NCI-H748 treated with DMSO at 0.1 percent for 48 hours (cell line): ENCODE results near the gene TMEM212.

Experiments used
- DNase-seq: peaks from one replicate; lab custom pipeline; 2025; lab: John Stamatoyannopoulos, UW

Gene TMEM212

GRCh38 chr3:171860830-171861535 lies 17.8 kb downstream of the TMEM212 start:
- DNase-seq = no peak

GRCh38 chr3:171862392-171862791 lies 19.2 kb downstream of the TMEM212 start:
- DNase-seq = no peak

DNA sequence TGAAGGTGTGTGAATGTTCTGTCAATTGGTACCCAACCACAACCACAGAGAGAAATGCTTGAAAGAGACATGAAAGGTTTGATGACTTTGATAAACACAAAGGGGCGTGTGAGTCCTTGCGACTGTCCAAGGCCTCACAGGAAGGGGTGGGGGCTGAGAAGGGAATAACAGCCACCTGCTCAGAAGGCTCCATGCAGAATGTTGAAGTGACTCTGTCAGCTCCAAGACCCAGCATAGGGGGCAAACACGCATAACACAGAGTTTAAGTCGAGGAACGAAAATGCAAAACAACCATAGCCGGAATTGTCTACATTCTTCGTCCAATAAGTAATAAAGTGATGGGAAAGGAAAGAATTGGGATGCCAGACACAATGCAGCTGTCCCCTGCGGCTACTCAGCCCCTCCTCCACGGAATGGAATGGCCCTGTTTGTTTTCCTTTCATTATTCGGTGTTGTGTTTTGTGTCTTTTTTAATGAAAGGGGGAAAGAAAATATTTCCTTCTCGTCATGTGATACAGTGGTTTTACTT lies 19.9 kb downstream of the TMEM212 start:
- no peak for DNase-seq

- no peak for DNase-seq
Measured at GRCh38 chr3:171863920-171864319, 20.8 kb downstream of the TMEM212 start.

DNA sequence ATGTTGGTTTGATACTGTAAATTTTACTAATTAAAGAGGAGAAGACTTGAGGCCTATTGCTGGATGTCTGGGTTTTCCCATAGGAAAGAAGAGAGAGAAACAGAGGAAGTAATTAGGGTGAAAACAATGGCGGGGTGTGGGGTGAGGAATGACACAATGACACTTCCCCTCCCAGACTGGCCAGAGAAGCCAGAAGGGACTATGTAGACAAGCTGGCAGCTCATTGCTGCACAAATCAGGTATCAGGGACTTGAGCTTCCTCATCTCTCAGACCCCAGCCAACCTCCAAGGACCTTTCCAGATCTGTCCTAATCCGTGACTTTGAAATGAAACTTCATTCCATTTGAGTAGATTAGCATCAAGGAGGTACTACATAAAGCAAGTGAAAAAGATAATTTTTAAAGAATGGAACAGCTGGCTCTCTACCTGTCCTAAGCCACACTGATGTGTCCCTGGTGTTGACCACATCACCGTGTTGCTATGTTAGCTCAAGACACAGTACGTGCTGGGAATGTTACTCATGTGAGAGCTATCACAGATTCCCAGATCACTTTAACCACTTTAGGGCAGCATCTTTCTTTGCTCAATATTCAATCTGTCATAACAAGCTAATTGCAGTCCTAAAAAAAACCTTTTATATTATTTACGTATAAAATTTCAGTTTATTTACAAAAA lies 22.2 kb downstream of the TMEM212 start:
- DNase-seq = no peak

GRCh38 chr3:171867981-171868380 lies 24.8 kb downstream of the TMEM212 start:
- no peak for DNase-seq

DNA sequence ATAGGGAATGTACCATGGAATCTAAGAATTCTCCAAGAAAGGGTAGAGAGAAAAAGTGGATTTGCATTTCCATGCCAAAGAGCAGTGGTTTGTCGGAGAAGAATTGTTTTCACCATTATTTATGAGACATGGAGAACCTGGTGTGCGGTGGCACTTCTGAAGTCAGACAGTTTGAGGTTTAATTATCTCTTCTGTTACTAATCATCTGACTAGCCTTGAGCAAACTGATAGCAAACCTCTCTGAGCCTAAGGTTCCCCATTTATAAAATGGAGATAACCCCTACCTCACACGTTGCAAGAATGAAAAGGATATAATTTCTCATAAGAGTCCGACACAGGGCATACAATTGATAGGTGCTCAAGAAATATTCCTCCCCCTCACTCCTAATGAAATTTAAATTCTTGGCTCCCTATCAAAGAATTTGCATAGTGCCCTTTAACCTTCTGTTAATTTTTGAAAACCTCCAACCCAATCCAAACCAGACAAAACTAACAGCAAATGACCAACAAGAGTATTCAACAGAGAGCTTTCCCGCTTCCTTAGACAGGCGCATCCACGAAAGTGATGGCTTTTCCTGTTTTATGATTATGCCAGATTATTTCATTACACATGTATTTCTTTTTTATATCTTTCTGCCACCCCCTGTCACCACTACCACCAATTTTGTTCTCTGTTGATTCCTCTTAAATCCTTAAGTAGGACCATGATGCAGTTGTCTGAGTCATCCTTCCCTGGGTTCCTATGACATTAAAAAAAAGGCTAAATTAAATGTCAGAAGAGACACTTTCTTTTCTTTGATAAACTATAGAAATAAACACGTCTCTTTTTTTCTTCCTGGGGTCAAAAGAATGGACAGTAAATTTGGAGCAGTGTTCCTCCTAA lies 28.5 kb downstream of the TMEM212 start:
- no peak for DNase-seq

DNA sequence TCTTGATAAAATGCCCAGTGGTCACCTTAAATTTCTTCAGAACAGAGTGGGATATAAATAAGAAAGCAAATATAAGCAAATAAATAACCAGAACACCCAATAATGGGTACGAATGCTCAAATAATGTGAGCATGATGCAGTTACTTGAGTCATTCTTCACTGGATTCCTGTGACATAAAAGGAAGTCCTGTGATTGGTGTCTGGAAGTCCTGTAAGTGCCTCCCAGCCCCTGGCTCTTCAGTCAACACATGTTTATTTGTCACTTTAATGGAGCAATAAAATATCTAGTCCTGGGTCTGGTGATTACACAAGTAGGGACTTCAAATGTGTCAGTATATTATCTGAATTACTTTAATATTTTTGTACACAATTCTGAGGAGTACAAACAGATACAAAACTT lies 30.4 kb downstream of the TMEM212 start:
- no peak for DNase-seq

GRCh38 chr3:171874251-171874681 lies 31.1 kb downstream of the TMEM212 start:
- DNase-seq = no peak

DNA sequence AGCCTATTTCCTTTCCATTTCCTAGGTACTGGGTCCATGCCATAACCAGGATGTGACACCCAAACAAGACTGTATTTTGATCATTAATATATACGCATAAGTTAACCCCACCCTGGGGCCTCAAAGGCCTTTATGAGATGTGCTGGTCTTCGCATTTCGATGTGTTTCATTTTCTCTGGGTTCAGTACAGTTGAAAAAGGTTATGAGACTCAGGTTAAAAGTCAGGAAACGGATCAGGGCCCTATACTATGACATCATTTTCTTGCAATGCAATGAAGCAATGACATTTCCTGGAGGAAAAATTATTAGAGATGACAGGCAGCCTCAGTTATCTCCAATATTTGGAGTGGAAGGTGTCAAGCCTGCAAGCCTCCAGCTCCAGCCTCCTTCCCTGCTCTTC lies 31.7 kb downstream of the TMEM212 start:
- no peak for DNase-seq

DNA sequence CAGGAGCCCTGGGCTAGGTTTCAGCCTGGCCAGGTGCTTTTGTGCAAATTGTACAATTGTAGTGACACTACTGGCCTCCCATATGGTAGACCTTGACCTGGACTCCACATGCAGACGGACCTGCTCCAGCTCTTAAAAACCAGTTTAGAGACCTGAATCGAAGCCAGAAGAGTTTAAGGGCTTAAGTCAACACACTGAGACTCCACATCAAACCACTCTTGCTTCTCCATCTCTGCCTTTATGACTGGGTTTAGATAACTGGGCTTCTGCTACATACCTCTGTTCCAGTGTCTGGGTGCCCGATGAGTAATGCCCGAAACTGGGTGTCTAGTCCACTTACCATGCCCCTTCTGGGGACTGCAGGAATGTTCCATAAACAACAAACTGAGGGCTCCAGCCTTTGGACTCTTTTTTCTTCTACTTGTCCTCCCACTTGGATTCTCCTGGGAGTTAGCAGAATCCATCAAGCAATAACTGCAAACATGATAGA lies 32.8 kb downstream of the TMEM212 start:
- DNase-seq = no peak

- no peak for DNase-seq
Measured at GRCh38 chr3:171876680-171877147, 33.6 kb downstream of the TMEM212 start.

DNA sequence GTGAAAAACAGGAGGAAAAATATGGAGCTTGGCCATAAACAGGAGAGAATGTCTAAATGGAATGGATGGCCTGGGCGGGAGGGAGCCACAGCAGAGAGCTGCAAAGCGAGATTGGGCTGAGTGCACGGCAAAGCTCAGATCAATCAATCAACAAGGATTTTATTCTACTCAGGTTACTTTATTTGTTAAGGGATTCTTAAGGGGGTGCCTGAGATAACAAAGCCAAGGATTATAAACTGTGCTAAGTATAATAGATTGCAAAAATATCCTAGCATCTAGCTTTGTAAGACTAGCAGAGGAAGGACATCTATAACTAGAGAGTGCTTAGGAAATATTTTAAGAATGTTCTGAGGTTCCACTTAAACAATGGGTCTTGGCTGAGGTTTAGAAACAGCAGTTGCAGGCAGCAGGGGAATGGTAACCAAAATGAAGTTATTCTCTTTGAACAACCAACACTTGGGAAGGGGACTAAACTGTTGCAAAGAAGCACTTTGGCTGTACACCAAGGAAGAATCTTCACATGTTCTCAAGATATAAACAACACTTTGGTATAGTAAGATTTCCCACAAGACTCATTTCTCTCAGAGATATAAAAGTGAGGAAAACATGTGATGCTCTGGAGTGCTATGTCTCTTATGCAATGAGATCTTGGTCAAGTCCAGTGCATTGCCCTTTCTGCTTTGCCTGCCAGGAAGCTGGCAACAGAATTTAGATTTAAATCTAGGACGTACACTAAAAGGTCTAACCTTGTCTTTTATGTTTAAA lies 35.5 kb downstream of the TMEM212 start:
- DNase-seq = no peak

GRCh38 chr3:171879472-171879871 lies 36.3 kb downstream of the TMEM212 start:
- DNase-seq = no peak

DNA sequence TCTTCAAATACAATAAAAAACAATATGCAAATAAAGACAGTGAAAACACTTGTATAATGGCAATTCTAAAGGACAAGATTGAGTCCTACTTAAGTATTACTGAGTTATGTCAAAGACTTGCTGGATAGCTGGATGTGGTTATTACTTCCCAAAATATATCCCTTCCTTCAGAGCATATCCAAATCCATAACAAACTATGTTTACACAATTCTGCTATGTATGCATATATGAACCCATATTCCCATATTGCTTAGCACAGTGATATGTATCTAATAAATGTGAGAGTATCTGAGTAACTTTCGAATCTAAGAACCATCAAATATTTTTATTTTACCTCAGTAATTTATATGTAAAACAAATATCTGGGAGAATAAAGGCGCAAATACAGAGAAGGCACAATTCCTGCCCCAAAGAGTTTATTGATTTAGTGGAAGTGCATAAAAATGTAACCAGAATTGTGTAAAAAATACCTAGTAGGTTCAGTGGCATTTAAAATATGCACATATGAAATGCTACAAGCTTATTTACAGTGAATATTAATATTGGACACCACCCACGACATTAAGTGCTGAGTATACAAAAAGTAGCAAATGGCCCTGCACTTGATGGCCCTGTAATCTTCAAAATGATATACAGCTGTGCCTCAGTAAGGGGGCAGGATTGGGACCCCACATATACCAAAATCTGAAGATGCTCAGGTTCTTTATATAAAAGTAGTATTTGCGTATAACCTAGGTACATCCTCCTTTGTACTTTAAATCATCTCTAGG lies 37.1 kb downstream of the TMEM212 start:
- DNase-seq = no peak

GRCh38 chr3:171881251-171881650 lies 38.1 kb downstream of the TMEM212 start:
- no peak for DNase-seq

DNA sequence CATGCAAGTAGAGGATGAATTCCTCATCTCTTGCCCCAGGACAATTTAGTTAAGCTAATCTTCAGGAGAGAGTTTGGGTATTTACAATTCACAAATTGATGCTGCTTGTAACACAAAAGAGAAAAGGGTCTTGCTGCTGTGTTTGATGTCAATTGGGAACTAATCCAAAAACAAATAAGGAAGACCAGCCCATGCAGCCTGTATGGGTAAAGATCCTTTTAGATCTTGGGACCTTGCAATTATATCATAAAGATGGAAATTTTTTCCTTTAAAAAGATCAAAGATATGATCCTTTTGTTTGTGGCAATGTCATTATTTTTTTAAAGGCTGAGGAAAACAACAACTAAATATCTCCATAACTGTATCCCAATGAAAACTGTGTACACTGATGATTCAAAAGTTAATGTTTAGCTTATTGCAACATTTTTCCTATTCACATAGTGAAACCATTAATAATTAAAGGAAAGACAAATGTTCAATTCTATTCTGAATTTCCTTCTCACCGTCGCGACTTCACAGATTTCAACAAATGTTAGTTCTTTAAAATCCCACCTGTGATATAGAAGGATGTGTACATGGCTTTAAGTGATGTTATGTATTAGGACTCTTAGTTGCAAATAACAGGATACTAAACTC lies 40.2 kb downstream of the TMEM212 start:
- no peak for DNase-seq

GRCh38 chr3:171883893-171884279 lies 40.7 kb downstream of the TMEM212 start:
- no peak for DNase-seq

DNA sequence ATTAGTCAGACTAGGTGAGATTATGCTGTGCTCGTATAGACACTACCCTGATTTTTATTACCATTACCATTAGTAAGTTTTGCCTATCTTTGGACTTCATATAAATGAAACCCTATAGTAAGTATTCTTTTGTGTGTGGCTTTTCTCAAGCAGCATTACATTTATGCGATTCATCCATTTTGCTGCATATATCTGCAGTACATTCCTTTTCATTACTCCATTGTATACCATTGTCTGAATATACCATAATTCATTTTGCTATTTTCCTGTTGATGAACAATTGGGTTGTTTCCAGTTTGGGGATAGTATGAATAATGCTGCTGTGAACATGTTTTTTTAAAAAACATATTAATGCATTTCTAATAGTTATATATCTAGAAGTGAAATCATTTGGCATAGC lies 45.3 kb downstream of the TMEM212 start:
- no peak for DNase-seq

DNA sequence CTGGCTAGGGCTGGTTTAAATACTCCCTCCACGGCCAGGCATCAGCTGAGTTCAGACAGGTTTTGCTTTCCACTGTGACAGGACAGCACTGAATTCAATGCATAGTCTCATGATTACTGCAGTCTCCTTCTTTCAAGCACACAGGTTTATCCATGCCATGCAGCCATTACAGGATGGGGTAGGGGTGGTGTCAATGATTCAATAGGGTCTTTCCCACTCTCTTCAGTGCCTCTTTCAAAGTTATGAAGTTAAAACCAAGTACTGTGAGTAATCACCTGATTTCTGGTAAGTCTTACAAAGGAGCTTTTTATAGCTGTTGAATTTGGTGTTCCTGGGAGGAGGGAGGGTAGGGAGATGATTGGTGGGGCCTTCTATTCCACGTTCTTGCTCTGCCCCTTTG lies 47.2 kb downstream of the TMEM212 start:
- DNase-seq = no peak
